IPS-11a (cell line): Measurements from ENCODE around the gene SEMA4A.
"Not testable (repeated sequence)": the region's sequence is repeated elsewhere in the genome, so short reads cannot be mapped to it uniquely, and the experiment has no call there.

ENCODE experiments used
- H3K4me3 ChIP-seq: one replicate; pipeline ENCODE4 v1.5.1; 2013; ENCODE audit warnings: low read depth, low read length, control low read depth

SEMA4A gene

GRCh38 chr1:156190265-156190664, 36.9 kb downstream of the SEMA4A start:
- H3K4me3 ChIP-seq: not testable (repeated sequence)

DNA sequence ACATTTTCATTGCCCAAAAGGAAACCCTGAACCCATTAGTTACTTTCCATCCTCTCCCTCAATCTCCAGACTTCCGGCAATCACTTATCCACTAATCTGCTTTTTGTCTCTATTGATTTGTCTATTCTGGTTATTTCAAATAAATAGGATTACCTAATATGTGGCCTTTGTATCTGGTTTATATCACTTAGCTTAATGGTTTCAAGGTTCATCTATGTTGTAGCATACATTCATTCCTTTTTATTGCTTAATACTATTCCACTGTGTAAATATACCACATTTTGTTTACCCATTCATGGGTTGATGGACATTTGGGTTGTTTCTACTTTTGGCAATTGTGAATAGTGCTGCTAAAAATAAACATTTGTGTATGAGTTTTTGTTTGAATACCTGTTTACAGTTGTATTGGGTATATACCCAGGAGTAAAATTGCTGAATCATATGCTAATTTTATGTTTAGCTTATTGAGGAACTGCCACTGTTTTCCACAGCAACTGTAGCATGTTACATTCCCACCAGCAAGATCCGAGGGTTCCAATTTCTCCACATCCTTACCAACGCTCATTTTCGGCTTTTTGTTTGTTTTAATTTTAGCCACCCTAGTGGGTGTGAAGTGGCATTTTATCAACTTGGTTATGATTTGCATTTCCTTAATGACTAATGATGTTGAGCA, 38.0 kb downstream of the SEMA4A start:
- no peak overlapping the region for H3K4me3 ChIP-seq

DNA sequence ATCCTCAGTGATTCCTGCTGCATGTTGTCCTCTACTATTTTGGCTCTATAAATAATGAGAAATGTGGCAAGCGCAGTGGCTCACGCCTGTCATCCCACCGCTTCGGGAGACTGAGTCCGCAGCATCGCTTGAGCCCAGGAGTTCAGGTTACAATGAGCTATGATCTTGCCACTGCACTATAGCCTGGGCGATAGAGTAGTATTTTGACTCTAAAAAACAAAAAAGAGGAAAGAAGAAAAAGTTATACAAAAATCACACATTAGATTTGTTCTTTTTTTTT, 39.8 kb downstream of the SEMA4A start:
- no peak overlapping the region for H3K4me3 ChIP-seq

- peak within 1 kb of the TSS; percentile 99 for H3K4me3 ChIP-seq
Measured at GRCh38 chr1:156193488-156194299, 40.3 kb downstream of the SEMA4A start, which contains the start of gene SLC25A44. Gene SLC25A44 (plus strand): TSS chr1:156194104. CDS start chr1:156199848, 5,744 bp downstream.

DNA sequence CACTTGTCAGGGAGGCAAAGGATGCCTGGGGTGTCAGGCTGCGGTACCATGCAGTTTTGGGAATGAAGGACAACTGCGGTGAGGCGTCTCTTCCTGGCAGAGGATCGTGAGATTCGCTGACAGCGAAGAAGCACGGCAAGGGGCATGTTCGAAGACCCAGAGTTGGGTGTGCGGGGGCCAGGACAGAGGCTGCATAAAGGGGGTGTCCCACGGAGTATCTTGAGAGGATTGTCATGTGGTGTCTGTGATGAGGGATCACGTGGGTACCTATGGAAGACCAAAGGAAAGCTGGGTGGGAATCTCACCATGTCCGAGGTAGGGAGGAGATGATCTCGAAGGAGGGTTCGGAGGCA, 40.9 kb downstream of the SEMA4A start:
- peak overlapping the region; percentile 99 for H3K4me3 ChIP-seq

- H3K4me3 ChIP-seq: no peak overlapping the region
Measured at GRCh38 chr1:156195853-156196252, 42.5 kb downstream of the SEMA4A start.

GRCh38 chr1:156196445-156196844, 43.1 kb downstream of the SEMA4A start:
- no peak overlapping the region for H3K4me3 ChIP-seq

- H3K4me3 ChIP-seq: no peak overlapping the region
Measured at GRCh38 chr1:156198831-156199349, 45.5 kb downstream of the SEMA4A start.

DNA sequence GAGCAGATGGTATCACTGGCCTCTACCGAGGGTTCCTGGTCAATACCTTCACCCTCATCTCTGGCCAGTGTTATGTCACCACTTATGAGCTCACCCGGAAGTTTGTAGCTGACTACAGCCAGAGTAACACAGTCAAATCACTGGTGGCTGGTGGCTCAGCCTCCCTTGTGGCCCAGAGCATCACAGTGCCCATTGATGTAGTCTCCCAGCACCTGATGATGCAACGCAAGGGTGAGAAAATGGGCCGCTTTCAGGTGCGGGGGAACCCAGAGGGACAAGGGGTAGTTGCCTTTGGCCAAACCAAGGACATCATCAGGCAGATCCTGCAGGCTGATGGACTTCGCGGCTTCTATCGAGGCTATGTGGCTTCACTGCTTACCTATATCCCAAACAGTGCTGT, 46.7 kb downstream of the SEMA4A start:
- no peak overlapping the region for H3K4me3 ChIP-seq

DNA sequence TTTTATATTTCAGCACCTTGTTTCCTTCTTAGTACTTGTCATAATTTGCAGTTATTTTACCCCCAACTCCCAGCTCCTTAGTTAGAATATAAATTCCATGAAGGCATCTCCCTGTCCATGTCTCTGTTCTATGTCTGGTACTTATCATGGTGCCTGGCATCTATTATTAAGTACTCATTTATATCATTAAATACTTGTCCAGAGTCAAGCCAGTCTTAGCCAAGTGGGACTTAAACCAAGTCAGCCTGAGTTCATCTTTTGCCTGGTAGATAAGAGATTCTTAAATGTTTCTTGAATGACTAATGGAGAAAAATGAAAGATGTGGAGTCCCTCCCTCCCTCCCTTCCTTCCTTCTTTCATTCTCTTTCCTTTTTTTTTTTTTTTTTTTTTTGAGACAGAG, 49.9 kb downstream of the SEMA4A start:
- no peak overlapping the region for H3K4me3 ChIP-seq

DNA sequence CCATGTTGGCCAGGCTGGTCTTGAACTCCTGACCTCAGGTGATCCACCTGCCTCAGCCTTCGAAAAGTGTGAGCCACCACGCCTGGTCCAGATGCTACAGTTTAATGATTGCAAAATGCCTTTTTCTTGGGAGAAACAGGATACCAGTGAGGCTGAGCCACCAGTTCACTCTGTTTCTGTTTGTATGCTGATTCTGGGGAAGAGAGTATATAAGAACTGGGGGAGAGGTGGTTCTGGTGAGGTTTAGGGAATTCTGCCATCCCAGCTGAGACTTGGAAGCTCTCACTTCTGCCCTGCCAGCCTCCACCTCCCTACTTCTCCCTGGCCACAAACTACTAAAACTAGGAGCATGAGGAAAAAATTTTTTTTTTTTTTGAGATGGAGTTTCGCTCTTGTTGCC, 51.3 kb downstream of the SEMA4A start:
- H3K4me3 ChIP-seq: no peak overlapping the region

DNA sequence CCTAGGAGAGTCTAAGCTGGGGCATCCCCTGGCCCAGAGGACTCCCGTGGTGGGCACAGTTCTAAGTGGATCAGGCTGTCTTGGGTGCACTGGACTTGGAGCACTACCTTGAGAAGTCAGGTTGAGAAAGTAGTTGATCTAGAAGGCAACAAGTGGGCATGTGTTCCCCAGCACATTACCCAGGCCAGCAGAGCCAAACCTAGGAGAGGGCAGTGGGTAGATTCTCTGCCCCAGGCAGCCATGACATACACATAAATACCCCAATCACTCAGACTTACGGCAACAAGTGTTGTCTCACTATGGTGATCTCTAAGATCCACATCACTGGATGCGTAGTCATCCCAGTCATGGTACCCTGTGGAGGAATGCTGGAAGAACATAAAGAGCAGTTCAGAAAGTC, 57.9 kb downstream of the SEMA4A start:
- no peak overlapping the region for H3K4me3 ChIP-seq

GRCh38 chr1:156212130-156212529, 58.7 kb downstream of the SEMA4A start:
- peak overlapping the region; percentile 20 for H3K4me3 ChIP-seq

- peak within 1 kb of the TSS; percentile 94 for H3K4me3 ChIP-seq
Measured at GRCh38 chr1:156212833-156213643, 59.7 kb downstream of the SEMA4A start, which contains the start of gene PMF1. Gene PMF1 (plus strand): TSS chr1:156213007. CDS start chr1:156213016, 9 bp downstream.

DNA sequence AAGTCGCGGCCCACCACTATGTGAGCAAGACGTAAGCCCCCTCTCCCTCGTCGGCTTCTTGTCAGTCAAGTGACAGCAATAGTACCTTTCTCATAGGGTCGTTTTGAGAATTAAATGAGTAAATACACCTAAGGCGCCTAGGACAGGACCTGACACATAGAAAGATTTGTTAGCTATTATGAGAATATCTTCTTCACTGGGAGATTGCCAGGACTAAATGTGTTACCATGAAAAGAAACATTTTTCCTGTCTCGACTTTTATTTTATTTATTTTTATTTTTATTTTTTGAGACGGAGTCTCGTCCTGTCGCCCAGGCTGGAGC, 60.2 kb downstream of the SEMA4A start:
- H3K4me3 ChIP-seq: peak overlapping the region; percentile 94

- H3K4me3 ChIP-seq: no peak overlapping the region
Measured at GRCh38 chr1:156214024-156214748, 60.8 kb downstream of the SEMA4A start.

- not testable (repeated sequence) for H3K4me3 ChIP-seq
Measured at GRCh38 chr1:156216361-156217086, 63.1 kb downstream of the SEMA4A start.

DNA sequence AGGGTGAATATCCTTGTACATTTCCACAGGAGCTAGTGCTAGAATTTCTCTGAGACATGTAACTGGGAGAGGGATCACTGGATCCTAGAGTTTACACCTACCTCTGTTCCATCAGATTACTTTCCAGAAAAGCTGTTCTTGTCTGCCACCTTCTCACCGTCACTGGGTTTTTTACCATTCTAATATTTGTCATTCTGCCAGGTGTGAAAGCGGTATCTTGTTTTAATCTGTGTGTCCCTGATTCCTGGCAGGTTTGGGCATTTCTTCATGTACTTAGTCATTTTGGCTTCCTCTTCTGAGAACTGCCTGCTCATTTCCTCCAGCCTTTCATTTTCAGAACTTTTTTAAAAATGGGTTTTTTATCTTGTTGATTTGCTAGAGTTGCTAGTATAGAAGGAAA, 64.5 kb downstream of the SEMA4A start:
- H3K4me3 ChIP-seq: no peak overlapping the region

DNA sequence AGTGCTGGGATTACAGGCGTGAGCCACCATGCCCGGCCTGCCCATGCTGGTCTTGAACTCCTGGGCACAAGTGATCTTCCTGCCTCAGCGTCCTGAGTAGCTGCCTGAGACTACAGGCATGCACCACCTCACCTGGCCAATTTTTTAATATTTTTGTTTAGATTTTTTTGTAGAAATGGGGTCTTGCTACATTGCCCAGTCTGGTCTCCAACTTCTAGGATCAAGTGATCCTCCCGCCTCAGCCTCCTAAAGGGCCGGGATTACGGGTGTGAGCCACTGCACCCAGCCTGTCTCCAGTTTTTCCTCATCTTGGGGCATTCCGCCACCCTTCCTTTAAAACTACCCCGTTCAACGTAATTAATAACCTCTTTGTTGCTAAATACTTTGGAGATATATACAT, 66.8 kb downstream of the SEMA4A start:
- no peak overlapping the region for H3K4me3 ChIP-seq

GRCh38 chr1:156221986-156222692, 68.8 kb downstream of the SEMA4A start:
- H3K4me3 ChIP-seq: no peak overlapping the region
